GM12878 (cell line): Measurements from ENCODE around the gene TOP3A. TPM values are rescaled to one million over a fixed set of nuclear protein-coding genes. Genes with fewer than 3 reads are reported as not detected.

Experiments used
- HDAC2 ChIP-seq: fragments of 200-600 bp; sonication (generic); IDR thresholded peaks from 2 replicates; pipeline ENCODE4 v1.6.1; 2017
- NFXL1 ChIP-seq: fragments of 450-650 bp; IDR thresholded peaks from 2 replicates; pipeline ENCODE4 v1.6.1; 2017; ENCODE audit warnings: antibody characterized with exemption, mild to moderate bottlenecking, borderline replicate concordance
- POLR2A ChIP-seq: IDR thresholded peaks from 2 replicates; pipeline ENCODE4 v1.6.1; 2011; ENCODE audit warnings: low read depth, mild to moderate bottlenecking, low read length
- RAD51 ChIP-seq: fragments of 450-650 bp; IDR thresholded peaks from 2 replicates; pipeline ENCODE4 v1.6.1; 2016; ENCODE audit warnings: moderate library complexity, mild to moderate bottlenecking, inconsistent platforms
- RUNX3 ChIP-seq: IDR thresholded peaks from 2 replicates; pipeline ENCODE4 v1.6.1; 2012; ENCODE audit warnings: low read length, inconsistent platforms
- SIN3A ChIP-seq: IDR thresholded peaks from 2 replicates; pipeline ENCODE4 v1.6.1; 2012; ENCODE audit warnings: low read depth, low read length, improper control_type of control experiment
- ZBTB4 ChIP-seq: fragments of 450-650 bp; formaldehyde crosslinking; IDR thresholded peaks from 2 replicates; pipeline ENCODE4 v1.4.0; 2022; ENCODE audit warnings: mild to moderate bottlenecking, moderate library complexity
- ZNF24 ChIP-seq: fragments of 450-650 bp; IDR thresholded peaks from 2 replicates; pipeline ENCODE4 v1.6.1; 2017; ENCODE audit warnings: antibody characterized with exemption, mild to moderate bottlenecking
- ZSCAN29 ChIP-seq: fragments of 450-650 bp; IDR thresholded peaks from 2 replicates; pipeline ENCODE4 v1.6.1; 2017; ENCODE audit warnings: mild to moderate bottlenecking, moderate library complexity
- polyA plus RNA-seq, 11 experiments: library from polyadenylated mRNA; depleted of rRNA in 4 of 11; unstranded in 6 of 11; stranded (reverse) in 5 of 11; fragments of >200 nt; fragmentation: Nextera tagmentation in 4 of 11; fragmentation: Illumina TruSeq in 1 of 11; extraction: Ambion mirVana in 4 of 11; extraction: Trizol in 1 of 11; gene quantifications; 1 replicate in 1 of 11; 2 replicates in 10 of 11; pipeline versions ENCODE4 v1.2.1 to v1.2.3, GENCODE V29; 2011 to 2016; ENCODE audit warnings: inconsistent platforms in 2 of 11, missing spikeins in 2 of 11, low read depth in 1 of 11
- total RNA-seq, 4 experiments: library from RNA; depleted of rRNA in 3 of 4; stranded (reverse); fragments of >200 nt in 3 of 4; fragmentation: Illumina TruSeq in 1 of 4; extraction: Trizol in 1 of 4; gene quantifications; 2 replicates each; pipeline versions ENCODE4 v1.2.1 to v1.2.3, GENCODE V29; 2013 to 2021
- TF ChIP-seq, protein P1 (sequence below): fragments of 450-650 bp; IDR thresholded peaks from 2 replicates; pipeline ENCODE4 v1.6.1; 2017; ENCODE audit warnings: antibody characterized with exemption, mild to moderate bottlenecking, moderate library complexity
- TF ChIP-seq, protein P2 (sequence below): IDR thresholded peaks from 2 replicates; pipeline ENCODE4 v1.6.1; 2011; ENCODE audit warnings: borderline replicate concordance, low read depth, mild to moderate bottlenecking, moderate library complexity, low read length; ENCODE audit not compliant: insufficient read depth, poor library complexity, severe bottlenecking
- TF ChIP-seq, protein P3 (sequence below): fragments of 450-650 bp; IDR thresholded peaks from 2 replicates; pipeline ENCODE4 v1.6.1; 2016; ENCODE audit warnings: mild to moderate bottlenecking, moderate library complexity, borderline replicate concordance

The TOP3A gene
- total and polyA plus RNA-seq, 10 of the 15 experiments (the other 5 are each of a cell fraction or from before 2014, with no cell fraction given), result 4.2 to 51.9 (median 31.8) TPM

- TF ChIP-seq ZSCAN29 (no peak), RAD51 (peak; percentile 62; the same call in 1 of the 2 replicates), ZBTB4 (no peak), ZNF24 (no peak), HDAC2 (no peak), NFXL1 (no peak), SIN3A (no peak), RUNX3 (0 out of 2 replicates have a peak, but pooled peaks have one; percentile 3), POLR2A (peak; percentile 88)
- TF ChIP-seq, protein P1, sequence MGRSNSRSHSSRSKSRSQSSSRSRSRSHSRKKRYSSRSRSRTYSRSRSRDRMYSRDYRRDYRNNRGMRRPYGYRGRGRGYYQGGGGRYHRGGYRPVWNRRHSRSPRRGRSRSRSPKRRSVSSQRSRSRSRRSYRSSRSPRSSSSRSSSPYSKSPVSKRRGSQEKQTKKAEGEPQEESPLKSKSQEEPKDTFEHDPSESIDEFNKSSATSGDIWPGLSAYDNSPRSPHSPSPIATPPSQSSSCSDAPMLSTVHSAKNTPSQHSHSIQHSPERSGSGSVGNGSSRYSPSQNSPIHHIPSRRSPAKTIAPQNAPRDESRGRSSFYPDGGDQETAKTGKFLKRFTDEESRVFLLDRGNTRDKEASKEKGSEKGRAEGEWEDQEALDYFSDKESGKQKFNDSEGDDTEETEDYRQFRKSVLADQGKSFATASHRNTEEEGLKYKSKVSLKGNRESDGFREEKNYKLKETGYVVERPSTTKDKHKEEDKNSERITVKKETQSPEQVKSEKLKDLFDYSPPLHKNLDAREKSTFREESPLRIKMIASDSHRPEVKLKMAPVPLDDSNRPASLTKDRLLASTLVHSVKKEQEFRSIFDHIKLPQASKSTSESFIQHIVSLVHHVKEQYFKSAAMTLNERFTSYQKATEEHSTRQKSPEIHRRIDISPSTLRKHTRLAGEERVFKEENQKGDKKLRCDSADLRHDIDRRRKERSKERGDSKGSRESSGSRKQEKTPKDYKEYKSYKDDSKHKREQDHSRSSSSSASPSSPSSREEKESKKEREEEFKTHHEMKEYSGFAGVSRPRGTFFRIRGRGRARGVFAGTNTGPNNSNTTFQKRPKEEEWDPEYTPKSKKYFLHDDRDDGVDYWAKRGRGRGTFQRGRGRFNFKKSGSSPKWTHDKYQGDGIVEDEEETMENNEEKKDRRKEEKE, result no peak
- TF ChIP-seq, protein P2, sequence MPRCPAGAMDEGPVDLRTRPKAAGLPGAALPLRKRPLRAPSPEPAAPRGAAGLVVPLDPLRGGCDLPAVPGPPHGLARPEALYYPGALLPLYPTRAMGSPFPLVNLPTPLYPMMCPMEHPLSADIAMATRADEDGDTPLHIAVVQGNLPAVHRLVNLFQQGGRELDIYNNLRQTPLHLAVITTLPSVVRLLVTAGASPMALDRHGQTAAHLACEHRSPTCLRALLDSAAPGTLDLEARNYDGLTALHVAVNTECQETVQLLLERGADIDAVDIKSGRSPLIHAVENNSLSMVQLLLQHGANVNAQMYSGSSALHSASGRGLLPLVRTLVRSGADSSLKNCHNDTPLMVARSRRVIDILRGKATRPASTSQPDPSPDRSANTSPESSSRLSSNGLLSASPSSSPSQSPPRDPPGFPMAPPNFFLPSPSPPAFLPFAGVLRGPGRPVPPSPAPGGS, result no peak
- TF ChIP-seq, protein P3, sequence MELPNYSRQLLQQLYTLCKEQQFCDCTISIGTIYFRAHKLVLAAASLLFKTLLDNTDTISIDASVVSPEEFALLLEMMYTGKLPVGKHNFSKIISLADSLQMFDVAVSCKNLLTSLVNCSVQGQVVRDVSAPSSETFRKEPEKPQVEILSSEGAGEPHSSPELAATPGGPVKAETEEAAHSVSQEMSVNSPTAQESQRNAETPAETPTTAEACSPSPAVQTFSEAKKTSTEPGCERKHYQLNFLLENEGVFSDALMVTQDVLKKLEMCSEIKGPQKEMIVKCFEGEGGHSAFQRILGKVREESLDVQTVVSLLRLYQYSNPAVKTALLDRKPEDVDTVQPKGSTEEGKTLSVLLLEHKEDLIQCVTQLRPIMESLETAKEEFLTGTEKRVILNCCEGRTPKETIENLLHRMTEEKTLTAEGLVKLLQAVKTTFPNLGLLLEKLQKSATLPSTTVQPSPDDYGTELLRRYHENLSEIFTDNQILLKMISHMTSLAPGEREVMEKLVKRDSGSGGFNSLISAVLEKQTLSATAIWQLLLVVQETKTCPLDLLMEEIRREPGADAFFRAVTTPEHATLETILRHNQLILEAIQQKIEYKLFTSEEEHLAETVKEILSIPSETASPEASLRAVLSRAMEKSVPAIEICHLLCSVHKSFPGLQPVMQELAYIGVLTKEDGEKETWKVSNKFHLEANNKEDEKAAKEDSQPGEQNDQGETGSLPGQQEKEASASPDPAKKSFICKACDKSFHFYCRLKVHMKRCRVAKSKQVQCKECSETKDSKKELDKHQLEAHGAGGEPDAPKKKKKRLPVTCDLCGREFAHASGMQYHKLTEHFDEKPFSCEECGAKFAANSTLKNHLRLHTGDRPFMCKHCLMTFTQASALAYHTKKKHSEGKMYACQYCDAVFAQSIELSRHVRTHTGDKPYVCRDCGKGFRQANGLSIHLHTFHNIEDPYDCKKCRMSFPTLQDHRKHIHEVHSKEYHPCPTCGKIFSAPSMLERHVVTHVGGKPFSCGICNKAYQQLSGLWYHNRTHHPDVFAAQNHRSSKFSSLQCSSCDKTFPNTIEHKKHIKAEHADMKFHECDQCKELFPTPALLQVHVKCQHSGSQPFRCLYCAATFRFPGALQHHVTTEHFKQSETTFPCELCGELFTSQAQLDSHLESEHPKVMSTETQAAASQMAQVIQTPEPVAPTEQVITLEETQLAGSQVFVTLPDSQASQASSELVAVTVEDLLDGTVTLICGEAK, result no peak
Measured at GRCh38 chr17:18363101-18364049, 48.6 kb upstream of the TOP3A start, which contains the start of gene SHMT1 (continued).
